Breast epithelium (tissue), 3 donors: ENCODE data around the gene RIN1.

Experiments
- POLR2AphosphoS5 ChIP-seq, 3 donors: sonication (generic); formaldehyde crosslinking; IDR thresholded peaks; one replicate each; pipeline ENCODE4 v1.6.1; 2017; ENCODE audit warnings: antibody characterized with exemption in 3 of 3
- TF ChIP-seq, protein P1 (sequence below), 3 donors: fragments of 450-650 bp; IDR thresholded peaks; one replicate each; pipeline ENCODE4 v1.5.1; 2016 to 2017; ENCODE audit warnings: antibody characterized with exemption in 3 of 3, mild to moderate bottlenecking in 3 of 3, moderate library complexity in 3 of 3

DNA sequence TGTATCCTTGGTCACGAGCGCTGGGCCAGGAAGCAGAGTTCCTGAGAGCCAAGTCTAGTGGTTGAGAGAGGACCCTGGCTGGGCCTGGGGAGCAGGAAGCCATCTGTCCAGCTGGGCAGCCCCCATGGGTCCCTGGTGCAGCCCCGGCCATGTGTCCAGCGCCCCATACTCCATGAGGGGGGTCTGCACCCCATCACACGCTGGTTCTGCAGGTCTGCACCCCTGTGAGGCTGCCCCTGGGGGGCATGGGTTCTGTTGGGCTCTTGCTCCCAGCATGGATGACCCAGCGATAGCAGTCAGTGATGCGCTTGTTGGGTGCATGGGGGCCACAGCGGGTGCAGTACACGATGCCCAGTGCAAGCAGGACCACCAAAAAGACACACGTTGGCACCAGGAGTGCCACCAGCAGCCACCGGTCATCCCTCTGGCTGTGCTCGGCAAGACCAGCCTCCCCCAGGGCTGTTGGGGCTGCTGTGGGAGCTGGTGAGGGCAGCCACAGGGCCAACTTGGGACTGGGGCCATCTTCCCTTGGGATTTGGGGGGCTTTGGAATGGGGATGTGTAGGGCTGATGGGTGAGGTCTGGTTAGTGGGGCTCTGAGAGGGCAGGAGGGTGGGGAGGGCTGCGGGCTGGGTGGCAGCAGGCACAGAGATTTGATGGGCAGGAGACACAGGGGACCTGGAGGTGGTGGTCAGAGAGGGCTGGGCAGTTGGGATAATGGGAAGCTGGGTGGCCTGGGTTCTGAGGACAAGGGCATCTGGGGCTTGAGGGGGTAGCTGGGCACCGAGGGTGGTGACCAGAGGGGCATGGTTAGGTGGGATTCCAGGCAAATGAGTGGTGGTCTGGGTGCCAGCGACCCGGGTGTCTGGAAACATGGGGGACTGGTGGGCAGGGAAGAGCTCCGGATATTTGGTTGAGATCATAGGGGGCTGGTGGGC, 21.4 kb downstream of the RIN1 start:
- TF ChIP-seq, protein P1, sequence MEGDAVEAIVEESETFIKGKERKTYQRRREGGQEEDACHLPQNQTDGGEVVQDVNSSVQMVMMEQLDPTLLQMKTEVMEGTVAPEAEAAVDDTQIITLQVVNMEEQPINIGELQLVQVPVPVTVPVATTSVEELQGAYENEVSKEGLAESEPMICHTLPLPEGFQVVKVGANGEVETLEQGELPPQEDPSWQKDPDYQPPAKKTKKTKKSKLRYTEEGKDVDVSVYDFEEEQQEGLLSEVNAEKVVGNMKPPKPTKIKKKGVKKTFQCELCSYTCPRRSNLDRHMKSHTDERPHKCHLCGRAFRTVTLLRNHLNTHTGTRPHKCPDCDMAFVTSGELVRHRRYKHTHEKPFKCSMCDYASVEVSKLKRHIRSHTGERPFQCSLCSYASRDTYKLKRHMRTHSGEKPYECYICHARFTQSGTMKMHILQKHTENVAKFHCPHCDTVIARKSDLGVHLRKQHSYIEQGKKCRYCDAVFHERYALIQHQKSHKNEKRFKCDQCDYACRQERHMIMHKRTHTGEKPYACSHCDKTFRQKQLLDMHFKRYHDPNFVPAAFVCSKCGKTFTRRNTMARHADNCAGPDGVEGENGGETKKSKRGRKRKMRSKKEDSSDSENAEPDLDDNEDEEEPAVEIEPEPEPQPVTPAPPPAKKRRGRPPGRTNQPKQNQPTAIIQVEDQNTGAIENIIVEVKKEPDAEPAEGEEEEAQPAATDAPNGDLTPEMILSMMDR (IDR thresholded peaks at IDR 0.05) = no peak
- TF ChIP-seq POLR2AphosphoS5 (IDR thresholded peaks at IDR 0.05) = no peak
